Esophagus (tissue), 2 donors: ENCODE measurements around the gene BTBD6. TPM values are rescaled to one million over a fixed set of nuclear protein-coding genes. Genes with fewer than 3 reads are reported as not detected.

Experiments used
- H3K27ac ChIP-seq, 2 donors: one replicate each; pipeline ENCODE4 v1.5.1; 2013; ENCODE audit warnings: low read depth in 2 of 2, mild to moderate bottlenecking in 2 of 2, inconsistent platforms in 1 of 2, low read length in 1 of 2, moderate library complexity in 1 of 2
- H3K27me3 ChIP-seq, 2 donors: one replicate each; pipeline ENCODE4 v1.6.1; 2013; ENCODE audit warnings: low read length in 2 of 2, control low read depth in 1 of 2, mild to moderate bottlenecking in 1 of 2; ENCODE audit not compliant: insufficient read depth in 2 of 2, control insufficient read depth in 1 of 2
- H3K36me3 ChIP-seq, 2 donors: one replicate each; pipeline ENCODE4 v1.6.1; 2013; ENCODE audit warnings: low read length in 1 of 2; ENCODE audit not compliant: control insufficient read depth in 2 of 2, insufficient read depth in 2 of 2
- H3K4me1 ChIP-seq, 2 donors: one replicate each; pipeline ENCODE4 v1.6.1; 2013; ENCODE audit warnings: low read length in 1 of 2; ENCODE audit not compliant: control insufficient read depth in 2 of 2, insufficient read depth in 2 of 2
- H3K4me3 ChIP-seq, 2 donors: one replicate each; pipeline ENCODE4 v1.5.1; 2013; ENCODE audit warnings: low read length in 2 of 2, mild to moderate bottlenecking in 2 of 2, low read depth in 1 of 2, moderate library complexity in 1 of 2
- H3K9me3 ChIP-seq, 2 donors: one replicate each; pipeline ENCODE4 v1.6.1; 2013; ENCODE audit warnings: mild to moderate bottlenecking in 2 of 2, low read depth in 1 of 2, low read length in 1 of 2, moderate library complexity in 1 of 2; ENCODE audit not compliant: control insufficient read depth in 2 of 2, insufficient read depth in 1 of 2
- WGBS, 2 donors: extraction: QIAGEN DNeasy Blood & Tissue Kit; methylation state at CpG; one replicate each; pipeline ENCODE4 v1.1.7; 2013; 5-methylcytosine and 5-hydroxymethylcytosine counted together
- polyA plus RNA-seq, 2 donors: library from polyadenylated mRNA; stranded (reverse); fragments of 200-250 nt; gene quantifications; one replicate each; pipeline ENCODE4 v1.2.3, GENCODE V29; 2013
- donor health status: healthy with polysubstance abuse.
- donor health status: Bipolar disorder and iron deficiency.

The BTBD6 gene
- polyA plus RNA-seq, 2 donors: 47.5 to 49.8 TPM

- 39 to 41% methylated on average over 24 of the region's 24 CpGs for WGBS, 2 donors
- Histone ChIP-seq H3K4me1 (peaks cover 8 to 21% of the 10 kb centered on the region in 2 donors), H3K27ac (no peak overlapping the region), H3K27me3 (no peaks in the 10 kb centered on the region), H3K4me3 (no peak overlapping the region), H3K36me3 (peaks cover 0 to 3% of the 10 kb centered on the region in 2 donors), H3K9me3 (no peaks in the 10 kb centered on the region)
These were observed 44.0 kb upstream of the BTBD6 start for GRCh38 chr14:105204206-105204930.

- peaks cover 8 to 21% of the 10 kb centered on the region in 2 donors for H3K4me1 ChIP-seq
- H3K4me3 ChIP-seq: no peak overlapping the region
- H3K27me3 ChIP-seq: no peaks in the 10 kb centered on the region
- peaks cover 0 to 10% of the 10 kb centered on the region in 2 donors for H3K36me3 ChIP-seq
- H3K9me3 ChIP-seq: no peaks in the 10 kb centered on the region
- WGBS, 2 donors: 34 to 43% methylated on average over 20 to 21 of the region's 21 CpGs
- no peak overlapping the region for H3K27ac ChIP-seq
These were observed 43.2 kb upstream of the BTBD6 start for GRCh38 chr14:105204931-105205672.

GRCh38 chr14:105205673-105206208 lies 42.6 kb upstream of the BTBD6 start:
- H3K27me3 ChIP-seq: no peaks in the 10 kb centered on the region
- H3K9me3 ChIP-seq: no peaks in the 10 kb centered on the region
- H3K27ac ChIP-seq: no peak overlapping the region
- no peak overlapping the region for H3K4me3 ChIP-seq
- H3K4me1 ChIP-seq: peaks cover 8 to 21% of the 10 kb centered on the region in 2 donors
- 33 to 34% methylated on average over 12 of the region's 12 CpGs for WGBS, 2 donors
- H3K36me3 ChIP-seq: peaks cover 0 to 12% of the 10 kb centered on the region in 2 donors

GRCh38 chr14:105206873-105207272 lies 41.5 kb upstream of the BTBD6 start:
- Histone ChIP-seq H3K9me3 (no peaks in the 10 kb centered on the region), H3K36me3 (peaks cover 0 to 21% of the 10 kb centered on the region in 2 donors), H3K4me3 (no peak overlapping the region), H3K27ac (no peak overlapping the region), H3K27me3 (no peaks in the 10 kb centered on the region), H3K4me1 (peaks cover 8 to 19% of the 10 kb centered on the region in 2 donors)
- 43 to 46% methylated on average over 5 of the region's 5 CpGs for WGBS, 2 donors

GRCh38 chr14:105207460-105207901 lies 40.9 kb upstream of the BTBD6 start:
- H3K27me3 ChIP-seq: no peaks in the 10 kb centered on the region
- 64 to 65% methylated on average over 13 of the region's 13 CpGs for WGBS, 2 donors
- H3K4me3 ChIP-seq: no peak overlapping the region
- H3K36me3 ChIP-seq: peaks cover 0 to 26% of the 10 kb centered on the region in 2 donors
- peaks cover 8 to 19% of the 10 kb centered on the region in 2 donors for H3K4me1 ChIP-seq
- no peaks in the 10 kb centered on the region for H3K9me3 ChIP-seq
- no peak overlapping the region for H3K27ac ChIP-seq

DNA sequence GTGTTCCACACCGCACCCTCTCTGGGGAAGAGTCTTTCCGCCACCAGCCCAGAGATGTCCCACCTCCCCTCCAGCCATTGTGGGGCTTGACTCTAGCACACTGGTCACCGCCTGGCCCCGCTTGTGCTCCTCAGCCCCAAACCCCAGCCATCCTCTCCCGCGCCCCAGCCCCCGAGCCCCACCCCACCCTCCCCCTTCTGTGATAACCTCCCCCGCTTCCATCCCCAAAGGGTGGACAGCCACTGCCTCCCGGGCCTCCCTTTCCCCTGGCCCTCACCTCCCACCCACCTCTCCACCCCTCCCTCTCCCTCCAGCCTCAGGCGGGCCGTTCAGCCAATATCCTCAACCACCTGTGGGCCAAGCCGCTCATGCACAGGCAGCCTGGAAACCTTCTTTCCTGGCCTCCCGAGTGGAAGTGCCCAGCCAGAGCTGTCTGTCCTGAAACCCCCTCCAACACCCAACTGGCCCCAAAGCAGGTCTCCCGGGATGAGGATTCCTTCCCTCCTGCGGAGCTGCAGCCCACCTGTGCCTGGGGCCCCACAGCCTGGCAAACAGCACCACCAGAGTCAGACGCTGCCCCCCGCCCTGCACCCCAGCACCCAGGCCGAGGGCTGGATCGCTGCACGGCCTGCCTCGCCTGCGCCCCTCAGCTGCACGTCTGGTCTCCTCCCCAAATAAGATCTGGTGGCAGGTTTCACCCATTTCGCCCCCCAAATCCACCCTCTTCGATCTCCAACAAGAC lies 40.2 kb upstream of the BTBD6 start:
- Histone ChIP-seq H3K4me1 (peaks cover 8 to 17% of the 10 kb centered on the region in 2 donors), H3K27ac (no peak overlapping the region), H3K36me3 (peaks cover 0 to 29% of the 10 kb centered on the region in 2 donors), H3K4me3 (no peak overlapping the region), H3K27me3 (no peaks in the 10 kb centered on the region), H3K9me3 (no peaks in the 10 kb centered on the region)
- WGBS, 2 donors: 87 to 89% methylated on average over 24 to 25 of the region's 25 CpGs

GRCh38 chr14:105208738-105209075 lies 39.6 kb upstream of the BTBD6 start:
- WGBS, 2 donors: 92% methylated on average over 12 of the region's 12 CpGs
- Histone ChIP-seq H3K4me3 (no peak overlapping the region), H3K27me3 (no peaks in the 10 kb centered on the region), H3K36me3 (peaks cover 0 to 30% of the 10 kb centered on the region in 2 donors), H3K27ac (no peak overlapping the region), H3K9me3 (no peaks in the 10 kb centered on the region), H3K4me1 (peaks cover 8 to 15% of the 10 kb centered on the region in 2 donors)

DNA sequence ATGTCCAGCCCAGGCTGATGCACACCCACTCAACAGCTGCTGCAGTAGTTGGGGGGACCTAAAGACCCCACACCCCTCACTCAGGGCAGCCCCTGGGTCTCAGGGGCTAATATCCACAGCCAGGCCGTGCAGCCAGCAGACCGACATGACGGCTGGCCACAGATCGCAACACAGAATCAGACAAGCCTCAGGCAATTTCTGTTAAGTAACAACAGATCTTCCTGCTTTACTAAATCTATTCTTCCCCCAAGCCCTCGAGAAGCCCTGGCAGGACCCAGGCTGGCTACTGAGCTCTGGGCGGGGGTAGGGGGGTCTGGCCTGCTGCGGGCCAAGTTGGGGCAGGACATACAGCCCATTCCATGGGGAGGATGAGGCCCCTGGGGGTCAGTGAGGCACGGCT lies 39.2 kb upstream of the BTBD6 start:
- WGBS, 2 donors: 87 to 88% methylated on average over 8 of the region's 8 CpGs
- no peaks in the 10 kb centered on the region for H3K27me3 ChIP-seq
- H3K9me3 ChIP-seq: no peaks in the 10 kb centered on the region

DNA sequence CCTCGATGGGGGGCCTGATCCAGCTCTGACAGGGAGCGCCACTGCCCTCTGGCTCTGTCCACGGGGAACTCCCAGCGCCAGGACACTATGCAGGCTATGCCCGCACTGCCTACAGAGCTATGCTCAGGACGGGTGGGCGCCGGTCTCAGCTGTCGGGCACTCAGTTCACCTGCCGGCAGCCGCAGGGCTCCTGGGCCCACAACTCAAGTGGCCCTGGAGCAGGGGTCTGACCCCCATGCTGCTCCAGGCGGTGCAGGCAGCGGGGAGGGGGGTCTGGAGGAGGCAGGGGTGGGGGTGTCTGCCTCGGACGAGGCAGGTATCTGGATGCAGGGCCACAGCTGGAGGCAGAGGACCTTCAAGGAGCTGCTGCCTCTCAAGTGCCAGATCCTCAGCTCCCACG lies 38.7 kb upstream of the BTBD6 start:
- H3K36me3 ChIP-seq: peaks cover 0 to 30% of the 10 kb centered on the region in 2 donors
- peaks cover 2 to 8% of the 10 kb centered on the region in 2 donors for H3K4me1 ChIP-seq
- H3K4me3 ChIP-seq: no peak overlapping the region
- WGBS, 2 donors: 92 to 93% methylated on average over 16 of the region's 16 CpGs
- no peak overlapping the region for H3K27ac ChIP-seq
- no peaks in the 10 kb centered on the region for H3K9me3 ChIP-seq
- H3K27me3 ChIP-seq: no peaks in the 10 kb centered on the region

More for the DNA sequence above, 39.2 kb upstream of the BTBD6 start:
- no peak overlapping the region for H3K4me3 ChIP-seq
- peaks cover 6 to 13% of the 10 kb centered on the region in 2 donors for H3K4me1 ChIP-seq
- H3K36me3 ChIP-seq: peaks cover 0 to 30% of the 10 kb centered on the region in 2 donors
- no peak overlapping the region for H3K27ac ChIP-seq
